Uterus (tissue), 4 donors: ENCODE results near the gene CHEK2. TPM values are rescaled to one million over a fixed set of nuclear protein-coding genes. Genes with fewer than 3 reads are reported as not detected.
"Not testable (repeated sequence)": the region's sequence is repeated elsewhere in the genome, so short reads cannot be mapped to it uniquely, and the experiment has no call there.

Source experiments
- DNase-seq, 2 donors: peaks; one replicate each; pipeline ENCODE4 v3.0.0-alpha.2; 2019 to 2020
- H3K27ac ChIP-seq, 2 donors: fragments of 200-600 bp; sonication (generic); 1 replicate in 1 of 2; 2 replicates in 1 of 2; pipeline ENCODE4 v1.5.1; 2016 to 2018
- H3K27me3 ChIP-seq, 2 donors: fragments of 200-600 bp; sonication (generic); one replicate each; pipeline ENCODE4 v1.5.1; 2018 to 2019; ENCODE audit warnings: control low read depth in 1 of 2
- H3K36me3 ChIP-seq, 2 donors: fragments of 200-600 bp; sonication (generic); one replicate each; pipeline ENCODE4 v1.5.1; 2019; ENCODE audit warnings: control low read depth in 1 of 2
- H3K4me1 ChIP-seq, 2 donors: fragments of 200-600 bp; sonication (generic); one replicate each; pipeline ENCODE4 v1.5.1; 2018 to 2019; ENCODE audit warnings: control low read depth in 1 of 2
- H3K4me3 ChIP-seq, 2 donors: fragments of 200-600 bp; sonication (generic); 1 replicate in 1 of 2; 2 replicates in 1 of 2; pipeline ENCODE4 v1.5.1; 2018 to 2019; ENCODE audit warnings: mild to moderate bottlenecking in 1 of 2
- H3K9me3 ChIP-seq, 2 donors: fragments of 200-600 bp; sonication (generic); one replicate each; pipeline ENCODE4 v1.5.1; 2019; ENCODE audit warnings: control low read depth in 1 of 2
- CTCF ChIP-seq, 4 experiments: fragments of 200-600 bp in 2 of 4; fragments of 450-650 bp in 2 of 4; sonication (generic) in 2 of 4; IDR thresholded peaks; one replicate each; pipeline ENCODE4 v1.5.1; 2016 to 2019; ENCODE audit warnings: antibody characterized with exemption in 4 of 4, mild to moderate bottlenecking in 2 of 4, moderate library complexity in 1 of 4
- POLR2A ChIP-seq, 2 donors: fragments of 450-650 bp; IDR thresholded peaks; one replicate each; pipeline ENCODE4 v1.6.1; 2016; ENCODE audit warnings: antibody characterized with exemption in 2 of 2, mild to moderate bottlenecking in 1 of 2, moderate library complexity in 1 of 2
- intact Hi-C: fragments of 100-400 bp; cut with DNase I; formaldehyde crosslinking; loops from one replicate; pipeline ENCODE4 v1.15.1; 2023; ENCODE audit warnings: low total_unique reads
- total RNA-seq, 4 donors: library from RNA; depleted of rRNA in 3 of 4; stranded (reverse); fragments of >200 nt in 3 of 4; gene quantifications; one replicate each; pipeline versions ENCODE4 v1.1.0 to v1.2.4, GENCODE V29; 2014 to 2023
- donor health status: DM: yes; HTN: yes; CAD: no.

CHEK2 gene
- total RNA-seq, 4 donors from 2014 or later = 0.26 to 14.5 (median 8.4) TPM; not detected in 1

- no peaks in the 10 kb centered on the region for H3K27me3 ChIP-seq
- no peaks in the 10 kb centered on the region for H3K4me1 ChIP-seq
- TF ChIP-seq CTCF (IDR thresholded peaks at IDR 0.05) (no peak), POLR2A (IDR thresholded peaks at IDR 0.05) (no peak)
- intact Hi-C loops = no loop called here
- no peaks in the 10 kb centered on the region for H3K9me3 ChIP-seq
- DNase-seq = no peak
- H3K4me3 ChIP-seq = no peak overlapping the region
- no peaks in the 10 kb centered on the region for H3K36me3 ChIP-seq
- no peak overlapping the region for H3K27ac ChIP-seq
Observed at GRCh38 chr22:28669387-28669786, 72.2 kb downstream of the CHEK2 start.

DNA sequence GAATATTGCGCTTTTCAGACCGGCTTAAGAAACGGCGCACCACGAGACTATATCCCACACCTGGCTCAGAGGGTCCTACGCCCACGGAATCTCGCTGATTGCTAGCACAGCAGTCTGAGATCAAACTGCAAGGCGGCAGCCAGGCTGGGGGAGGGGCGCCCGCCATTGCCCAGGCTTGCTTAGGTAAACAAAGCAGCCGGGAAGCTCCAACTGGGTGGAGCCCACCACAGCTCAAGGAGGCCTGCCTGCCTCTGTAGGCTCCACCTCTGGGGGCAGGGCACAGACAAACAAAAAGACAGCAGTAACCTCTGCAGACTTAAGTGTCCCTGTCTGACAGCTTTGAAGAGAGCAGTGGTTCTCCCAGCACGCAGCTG lies 78.1 kb downstream of the CHEK2 start:
- H3K36me3 ChIP-seq, H3K4me1 ChIP-seq, DNase-seq, H3K4me3 ChIP-seq, H3K27ac ChIP-seq, intact Hi-C loops, H3K27me3 ChIP-seq, H3K9me3 ChIP-seq: not testable (repeated sequence)

- H3K36me3 ChIP-seq = no peaks in the 10 kb centered on the region
Observed at GRCh38 chr22:28658448-28658847, 83.2 kb downstream of the CHEK2 start.

DNA sequence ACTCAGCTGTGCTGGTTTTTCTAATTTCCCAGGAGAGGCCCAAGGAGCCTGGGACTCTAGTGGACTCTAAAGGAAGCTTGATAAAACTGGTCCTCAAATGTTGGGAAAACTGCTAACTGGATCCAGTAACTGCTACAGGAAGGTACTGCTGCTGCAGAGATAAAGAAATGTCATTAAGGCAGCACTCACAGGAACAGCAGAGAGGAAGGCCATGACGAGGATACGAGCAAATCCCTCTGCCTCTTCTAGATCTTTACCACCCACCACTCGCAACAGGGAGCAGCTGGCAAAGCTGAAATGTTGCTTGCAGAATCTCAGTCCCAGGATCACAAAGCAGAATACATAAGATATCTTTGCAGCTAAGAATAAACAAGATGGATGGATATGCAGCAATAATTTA lies 85.4 kb downstream of the CHEK2 start:
- Histone ChIP-seq H3K27me3 (no peaks in the 10 kb centered on the region), H3K36me3 (no peaks in the 10 kb centered on the region), H3K9me3 (no peaks in the 10 kb centered on the region), H3K4me1 (no peaks in the 10 kb centered on the region), H3K4me3 (no peak overlapping the region), H3K27ac (no peak overlapping the region)
- TF ChIP-seq CTCF (IDR thresholded peaks at IDR 0.05) (no peak), POLR2A (IDR thresholded peaks at IDR 0.05) (no peak)
- intact Hi-C loops = no loop called here
- DNase-seq = no peak

More at GRCh38 chr22:28658448-28658847, 83.2 kb downstream of the CHEK2 start:
- no peaks in the 10 kb centered on the region for H3K9me3 ChIP-seq
- no peak overlapping the region for H3K27ac ChIP-seq
- DNase-seq = no peak
- intact Hi-C loops = no loop called here
- H3K27me3 ChIP-seq = no peaks in the 10 kb centered on the region
- H3K4me1 ChIP-seq = no peaks in the 10 kb centered on the region
- no peak overlapping the region for H3K4me3 ChIP-seq
- TF ChIP-seq CTCF (IDR thresholded peaks at IDR 0.05) = no peak
- no peak for TF ChIP-seq POLR2A (IDR thresholded peaks at IDR 0.05)

DNA sequence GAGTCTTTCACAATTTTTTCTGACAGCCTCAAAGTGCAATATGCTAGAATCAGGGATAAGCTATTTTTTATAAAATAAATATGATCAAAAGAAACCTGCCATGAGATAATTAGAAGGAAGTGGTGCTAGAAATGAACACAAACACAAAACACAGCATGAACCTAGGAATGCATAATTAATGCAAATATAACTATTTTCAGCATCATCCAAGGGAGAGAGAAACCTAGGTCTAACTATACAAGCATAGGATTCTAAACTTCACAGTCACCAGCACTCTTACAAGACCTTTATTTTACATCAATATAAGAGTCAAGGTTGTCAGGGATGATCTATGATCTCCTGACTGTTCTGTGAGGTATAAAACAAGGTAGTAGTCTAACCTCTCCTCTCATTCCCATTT lies 91.2 kb downstream of the CHEK2 start:
- H3K4me1 ChIP-seq = no peaks in the 10 kb centered on the region
- H3K27me3 ChIP-seq = no peaks in the 10 kb centered on the region
- intact Hi-C loops = no loop called here
- no peak for DNase-seq
- TF ChIP-seq POLR2A (IDR thresholded peaks at IDR 0.05) = no peak
- TF ChIP-seq CTCF (IDR thresholded peaks at IDR 0.05) = no peak
- no peaks in the 10 kb centered on the region for H3K36me3 ChIP-seq
- no peaks in the 10 kb centered on the region for H3K9me3 ChIP-seq
- H3K27ac ChIP-seq = no peak overlapping the region
- no peak overlapping the region for H3K4me3 ChIP-seq

- Histone ChIP-seq H3K4me3 (no peak overlapping the region), H3K9me3 (no peaks in the 10 kb centered on the region), H3K27ac (no peak overlapping the region), H3K36me3 (no peaks in the 10 kb centered on the region), H3K4me1 (no peaks in the 10 kb centered on the region), H3K27me3 (no peaks in the 10 kb centered on the region)
- intact Hi-C loops = no loop called here
- no peak for TF ChIP-seq CTCF (IDR thresholded peaks at IDR 0.05)
- no peak for TF ChIP-seq POLR2A (IDR thresholded peaks at IDR 0.05)
- DNase-seq = no peak
Observed at GRCh38 chr22:28648792-28649191, 92.8 kb downstream of the CHEK2 start.
